Right lobe of liver (tissue), 4 donors: ENCODE results near the gene SNX8.

Source experiments
- CTCF ChIP-seq, 4 donors: fragments of 200-600 bp in 3 of 4; fragments of 450-650 bp in 1 of 4; IDR thresholded peaks; one replicate each; pipeline versions ENCODE4 v1.5.1 to v1.8.0; 2016 to 2022; ENCODE audit warnings: antibody characterized with exemption in 4 of 4, mild to moderate bottlenecking in 2 of 4
- POLR2A ChIP-seq: fragments of 450-650 bp; IDR thresholded peaks from one replicate; pipeline ENCODE4 v1.6.1; 2017; ENCODE audit warnings: antibody characterized with exemption, mild to moderate bottlenecking
- donor health status: DM: no; HTN: no; CAD: no.
- donor health status: DM: no; HTN: no; CAD: no.
- donor health status: DM: no; HTN: yes; CAD: no.

- TF ChIP-seq CTCF (IDR thresholded peaks at IDR 0.05) (no peak), POLR2A (no peak)
Measured at GRCh38 chr7:2360796-2361195, 46.6 kb upstream of the SNX8 start.
